ENCODE results near the gene CHMP2B.
"Not testable (repeated sequence)": the region's sequence is repeated elsewhere in the genome, so short reads cannot be mapped to it uniquely, and the experiment has no call there.

The CHMP2B gene

DNA sequence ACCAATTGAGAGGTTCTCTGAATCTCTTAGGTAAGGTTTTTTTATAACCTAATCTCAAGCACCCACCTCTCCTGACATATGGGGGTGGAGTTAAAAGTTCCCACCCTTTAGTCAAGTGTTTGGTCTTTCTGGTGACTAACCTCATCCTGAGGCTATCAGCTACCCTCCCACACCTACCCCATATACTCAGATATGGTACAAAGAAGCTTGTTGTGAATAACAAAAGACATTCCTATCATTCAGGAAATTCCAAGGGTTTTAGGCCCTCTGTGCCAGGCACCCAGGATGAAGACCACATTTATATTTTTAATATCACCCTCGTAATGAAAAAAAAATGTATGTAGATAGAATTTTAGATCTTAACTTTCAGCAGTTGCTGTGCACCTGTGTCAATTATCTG lies 9.0 kb downstream of the CHMP2B start:
- peaks cover 23% of the 10 kb centered on the region for H3K4me1 ChIP-seq (ENCODE audit: insufficient read depth, low read length, poor library complexity, severe bottlenecking)
- H3F3A ChIP-seq (ENCODE audit: low read depth): no peaks in the 10 kb centered on the region
- peaks cover 5% of the 10 kb centered on the region; the same call in 1 of the 2 replicates for H3K9me3 ChIP-seq (ENCODE audit: insufficient read depth, low read depth, low read length)
- H3K9ac ChIP-seq (ENCODE audit: low read depth, low read length, poor library complexity, severe bottlenecking): no peak overlapping the region
- H4K20me1 ChIP-seq (ENCODE audit: insufficient read depth, low read length, poor library complexity, severe bottlenecking): peaks cover 4% of the 10 kb centered on the region
- no peaks in the 10 kb centered on the region for H3K9me2 ChIP-seq (replicated peaks; ENCODE audit: low read depth, low read length)
- H3K4me2 ChIP-seq (ENCODE audit: low read depth, low read length, poor library complexity, severe bottlenecking): no peak overlapping the region
- H3K36me3 ChIP-seq (ENCODE audit: insufficient read depth, low read length): peaks cover 3% of the 10 kb centered on the region; the same call in 1 of the 2 replicates
- no peak overlapping the region for H2AFZ ChIP-seq (ENCODE audit: low read length)
- TF ChIP-seq EZH2phosphoT487 (IDR thresholded peaks at IDR 0.05; ENCODE audit: borderline replicate concordance): no peak
- TF ChIP-seq, protein P1, sequence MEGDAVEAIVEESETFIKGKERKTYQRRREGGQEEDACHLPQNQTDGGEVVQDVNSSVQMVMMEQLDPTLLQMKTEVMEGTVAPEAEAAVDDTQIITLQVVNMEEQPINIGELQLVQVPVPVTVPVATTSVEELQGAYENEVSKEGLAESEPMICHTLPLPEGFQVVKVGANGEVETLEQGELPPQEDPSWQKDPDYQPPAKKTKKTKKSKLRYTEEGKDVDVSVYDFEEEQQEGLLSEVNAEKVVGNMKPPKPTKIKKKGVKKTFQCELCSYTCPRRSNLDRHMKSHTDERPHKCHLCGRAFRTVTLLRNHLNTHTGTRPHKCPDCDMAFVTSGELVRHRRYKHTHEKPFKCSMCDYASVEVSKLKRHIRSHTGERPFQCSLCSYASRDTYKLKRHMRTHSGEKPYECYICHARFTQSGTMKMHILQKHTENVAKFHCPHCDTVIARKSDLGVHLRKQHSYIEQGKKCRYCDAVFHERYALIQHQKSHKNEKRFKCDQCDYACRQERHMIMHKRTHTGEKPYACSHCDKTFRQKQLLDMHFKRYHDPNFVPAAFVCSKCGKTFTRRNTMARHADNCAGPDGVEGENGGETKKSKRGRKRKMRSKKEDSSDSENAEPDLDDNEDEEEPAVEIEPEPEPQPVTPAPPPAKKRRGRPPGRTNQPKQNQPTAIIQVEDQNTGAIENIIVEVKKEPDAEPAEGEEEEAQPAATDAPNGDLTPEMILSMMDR (conservative IDR thresholded peaks at IDR 0.05; ENCODE audit: low read length): no peak
- H3K4me3 ChIP-seq (ENCODE audit: low read length, poor library complexity, severe bottlenecking): no peak overlapping the region
- peaks cover 19% of the 10 kb centered on the region for H3K79me2 ChIP-seq (ENCODE audit: insufficient read depth, low read length)
- H3K27me3 ChIP-seq (ENCODE audit: insufficient read depth, low read length, poor library complexity, severe bottlenecking): no peaks in the 10 kb centered on the region

DNA sequence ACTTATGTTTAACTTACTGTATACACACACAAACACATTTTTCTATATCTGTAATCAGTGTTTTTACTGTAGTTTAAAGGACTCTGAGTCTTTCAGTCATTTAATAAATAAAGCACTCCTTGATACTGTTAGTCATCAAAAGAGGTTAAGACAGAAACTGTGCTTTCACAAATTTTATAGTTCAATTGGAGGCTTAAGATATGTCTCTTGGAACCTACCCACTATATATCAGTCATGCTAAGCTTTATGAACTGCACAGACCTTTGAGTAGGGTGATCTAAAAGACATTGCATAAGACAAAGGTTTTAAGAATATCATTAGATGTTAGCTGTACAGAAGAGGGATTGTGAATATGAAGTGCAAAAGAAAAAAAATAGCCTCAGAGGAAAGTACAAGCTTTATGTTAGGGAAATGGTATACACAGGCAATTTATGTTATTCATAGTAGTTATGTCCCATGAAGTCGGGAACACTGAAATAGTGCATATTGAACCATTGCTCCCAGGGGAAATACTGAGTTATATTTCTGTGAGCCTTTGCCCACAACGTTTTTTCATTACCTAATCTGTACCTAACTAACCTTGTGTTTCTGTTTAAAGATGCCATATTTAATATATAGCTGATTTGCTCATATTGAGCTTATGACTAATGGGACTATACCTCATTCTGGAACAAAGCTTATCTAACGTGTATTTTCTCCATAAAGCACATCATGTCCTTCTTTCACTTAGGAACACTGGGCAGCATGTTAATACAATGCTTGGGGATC lies 19.7 kb downstream of the CHMP2B start:
- Histone ChIP-seq H3K4me2 (ENCODE audit: low read depth, low read length, poor library complexity, severe bottlenecking) (no peak overlapping the region), H3K79me2 (ENCODE audit: insufficient read depth, low read length) (no peaks in the 10 kb centered on the region; the same call in 1 of the 2 replicates)

DNA sequence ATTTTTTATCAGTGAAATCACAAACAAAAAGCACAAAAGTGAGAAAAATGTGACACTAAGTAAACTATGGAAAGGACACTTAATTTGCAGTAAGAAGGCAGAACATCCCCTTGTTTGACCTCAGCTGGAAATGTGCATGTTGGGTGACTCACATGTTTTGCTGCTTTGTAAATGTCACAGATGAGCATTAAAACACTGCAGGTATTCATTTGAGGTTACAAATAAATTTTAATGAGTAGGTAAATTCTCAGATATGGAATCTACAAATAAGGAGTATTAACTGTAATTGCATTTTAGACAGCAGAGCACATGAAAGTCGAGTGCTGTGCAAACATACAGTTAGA lies 20.3 kb downstream of the CHMP2B start:
- no peak for TF ChIP-seq EZH2phosphoT487 (IDR thresholded peaks at IDR 0.05; ENCODE audit: borderline replicate concordance)
- TF ChIP-seq, protein P1 (conservative IDR thresholded peaks at IDR 0.05; ENCODE audit: low read length): no peak
- Histone ChIP-seq H2AFZ (ENCODE audit: low read length) (no peak overlapping the region), H3K9me2 (replicated peaks; ENCODE audit: low read depth, low read length) (no peaks in the 10 kb centered on the region), H3K9me3 (ENCODE audit: insufficient read depth, low read depth, low read length) (no peaks in the 10 kb centered on the region), H3K4me1 (ENCODE audit: insufficient read depth, low read length, poor library complexity, severe bottlenecking) (no peaks in the 10 kb centered on the region), H4K20me1 (ENCODE audit: insufficient read depth, low read length, poor library complexity, severe bottlenecking) (no peaks in the 10 kb centered on the region), H3K27me3 (ENCODE audit: insufficient read depth, low read length, poor library complexity, severe bottlenecking) (no peaks in the 10 kb centered on the region), H3K9ac (ENCODE audit: low read depth, low read length, poor library complexity, severe bottlenecking) (no peak overlapping the region), H3K79me2 (ENCODE audit: insufficient read depth, low read length) (no peaks in the 10 kb centered on the region; the same call in 1 of the 2 replicates), H3K4me2 (ENCODE audit: low read depth, low read length, poor library complexity, severe bottlenecking) (no peak overlapping the region), H3F3A (ENCODE audit: low read depth) (no peaks in the 10 kb centered on the region), H3K4me3 (ENCODE audit: low read length, poor library complexity, severe bottlenecking) (no peak overlapping the region), H3K36me3 (ENCODE audit: insufficient read depth, low read length) (peaks cover 36% of the 10 kb centered on the region)

More for the DNA sequence above, 19.7 kb downstream of the CHMP2B start:
- Histone ChIP-seq H3K9ac (ENCODE audit: low read depth, low read length, poor library complexity, severe bottlenecking) (no peak overlapping the region), H3F3A (ENCODE audit: low read depth) (no peaks in the 10 kb centered on the region), H3K9me3 (ENCODE audit: insufficient read depth, low read depth, low read length) (no peaks in the 10 kb centered on the region), H3K4me3 (ENCODE audit: low read length, poor library complexity, severe bottlenecking) (no peak overlapping the region), H3K36me3 (ENCODE audit: insufficient read depth, low read length) (peaks cover 36% of the 10 kb centered on the region), H3K4me1 (ENCODE audit: insufficient read depth, low read length, poor library complexity, severe bottlenecking) (no peaks in the 10 kb centered on the region), H3K9me2 (replicated peaks; ENCODE audit: low read depth, low read length) (no peaks in the 10 kb centered on the region), H3K27me3 (ENCODE audit: insufficient read depth, low read length, poor library complexity, severe bottlenecking) (no peaks in the 10 kb centered on the region), H2AFZ (ENCODE audit: low read length) (no peak overlapping the region), H4K20me1 (ENCODE audit: insufficient read depth, low read length, poor library complexity, severe bottlenecking) (peaks cover 5% of the 10 kb centered on the region)
- TF ChIP-seq EZH2phosphoT487 (IDR thresholded peaks at IDR 0.05; ENCODE audit: borderline replicate concordance): no peak
- TF ChIP-seq, protein P1 (conservative IDR thresholded peaks at IDR 0.05; ENCODE audit: low read length): no peak

DNA sequence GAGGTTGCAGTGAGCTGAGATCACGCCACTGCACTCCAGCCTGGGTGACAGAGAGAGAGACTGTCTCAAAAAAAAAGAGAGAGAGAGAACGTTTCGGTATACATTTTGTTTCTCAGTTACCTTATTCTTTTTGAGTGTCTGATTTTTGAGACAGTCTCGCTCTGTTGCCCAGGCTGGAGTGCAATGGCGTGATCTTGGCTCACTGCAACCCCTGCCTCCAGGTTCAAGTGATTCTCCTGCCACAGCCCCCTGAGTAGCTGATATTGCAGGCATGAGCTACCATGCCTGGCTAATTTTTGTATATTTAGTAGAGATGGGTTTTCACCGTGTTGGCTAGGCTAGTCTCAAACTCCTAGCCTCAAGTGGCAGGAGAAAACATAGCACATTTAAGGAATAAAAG lies 21.1 kb downstream of the CHMP2B start:
- not testable (repeated sequence) for H3K4me1 ChIP-seq (ENCODE audit: insufficient read depth, low read length, poor library complexity, severe bottlenecking); H3K4me3 ChIP-seq (ENCODE audit: low read length, poor library complexity, severe bottlenecking); H4K20me1 ChIP-seq (ENCODE audit: insufficient read depth, low read length, poor library complexity, severe bottlenecking); H3K9me2 ChIP-seq (replicated peaks; ENCODE audit: low read depth, low read length); H3K27me3 ChIP-seq (ENCODE audit: insufficient read depth, low read length, poor library complexity, severe bottlenecking); H2AFZ ChIP-seq (ENCODE audit: low read length); H3K79me2 ChIP-seq (ENCODE audit: insufficient read depth, low read length); H3K9ac ChIP-seq (ENCODE audit: low read depth, low read length, poor library complexity, severe bottlenecking); H3K9me3 ChIP-seq (ENCODE audit: insufficient read depth, low read depth, low read length); H3F3A ChIP-seq (ENCODE audit: low read depth); H3K4me2 ChIP-seq (ENCODE audit: low read depth, low read length, poor library complexity, severe bottlenecking)
- peaks cover 37% of the 10 kb centered on the region for H3K36me3 ChIP-seq (ENCODE audit: insufficient read depth, low read length)

Measured in Loucy (cell line).